ENCODE data around the gene TMEM186.
"Not testable (repeated sequence)": the region's sequence is repeated elsewhere in the genome, so short reads cannot be mapped to it uniquely, and the experiment has no call there.

The TMEM186 gene, protein sequence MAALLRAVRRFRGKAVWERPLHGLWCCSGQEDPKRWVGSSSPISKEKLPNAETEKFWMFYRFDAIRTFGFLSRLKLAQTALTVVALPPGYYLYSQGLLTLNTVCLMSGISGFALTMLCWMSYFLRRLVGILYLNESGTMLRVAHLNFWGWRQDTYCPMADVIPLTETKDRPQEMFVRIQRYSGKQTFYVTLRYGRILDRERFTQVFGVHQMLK

DNA sequence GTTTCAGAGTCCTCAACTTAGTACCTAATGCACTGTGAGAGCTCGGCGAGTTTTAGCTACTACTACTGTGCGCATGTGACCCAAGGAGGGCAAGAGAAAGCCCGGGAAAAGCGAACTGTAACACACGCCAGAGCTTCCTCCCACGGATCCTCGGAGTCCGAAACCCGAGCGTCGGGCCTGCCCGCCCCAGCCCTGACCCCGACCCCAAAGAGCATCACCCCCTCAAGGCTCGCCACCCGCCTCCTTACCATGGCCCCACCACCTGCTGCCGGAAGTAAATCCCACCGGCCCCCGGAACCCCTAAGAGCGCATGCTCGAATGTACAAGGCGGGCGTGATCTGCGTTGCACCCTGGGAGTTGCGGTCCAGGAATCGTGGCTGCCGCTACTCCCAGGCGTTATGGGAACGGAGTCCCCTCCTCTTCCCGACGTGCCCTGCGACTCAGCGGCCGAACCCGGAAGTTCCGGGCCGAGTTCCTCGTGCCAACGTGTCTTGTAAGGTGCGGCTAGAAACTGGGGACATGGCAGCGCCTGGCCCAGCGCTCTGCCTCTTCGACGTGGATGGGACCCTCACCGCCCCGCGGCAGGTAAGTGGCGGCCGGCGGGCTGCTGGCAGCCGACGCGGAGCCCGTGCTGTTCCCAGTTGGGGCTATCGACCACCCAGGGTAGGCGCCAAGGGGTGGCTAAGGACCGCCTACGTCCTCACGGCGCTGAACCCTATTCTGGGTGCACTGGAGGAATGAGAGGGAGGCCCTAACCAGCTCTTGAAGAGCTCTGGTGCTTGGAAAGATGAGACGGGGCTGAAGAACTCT is at the start of gene TMEM186, which contains the start of gene PMM2:
TMEM186 (minus strand) TSS at position 276 of the 810 bp plus-strand sequence; CDS start at position 251, 25 bp downstream.
PMM2 (plus strand) TSS at position 476 of the 810 bp plus-strand sequence; CDS start at position 520, 44 bp downstream.
- DNase-seq = peak; percentile 97

DNA sequence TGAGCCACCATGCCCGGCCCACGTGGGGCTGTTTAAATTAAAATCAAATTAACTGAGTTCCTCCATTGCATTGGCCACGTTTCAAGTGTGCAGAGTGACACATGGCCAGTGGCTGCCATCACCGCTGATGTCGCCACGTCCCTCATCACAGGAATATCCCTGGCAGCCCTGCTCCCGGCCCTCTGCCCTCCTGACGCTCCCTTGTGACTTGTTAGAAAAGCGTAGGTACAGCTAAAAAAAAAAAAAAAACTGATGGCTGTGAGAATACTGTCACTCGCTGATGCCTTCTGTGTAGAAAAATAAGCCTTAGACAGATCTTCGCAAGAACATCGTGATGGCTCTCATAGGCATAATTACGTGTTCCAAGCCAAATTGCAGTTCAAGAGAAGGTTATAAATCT is 49.7 kb upstream of the TMEM186 start:
- DNase-seq = no peak

DNA sequence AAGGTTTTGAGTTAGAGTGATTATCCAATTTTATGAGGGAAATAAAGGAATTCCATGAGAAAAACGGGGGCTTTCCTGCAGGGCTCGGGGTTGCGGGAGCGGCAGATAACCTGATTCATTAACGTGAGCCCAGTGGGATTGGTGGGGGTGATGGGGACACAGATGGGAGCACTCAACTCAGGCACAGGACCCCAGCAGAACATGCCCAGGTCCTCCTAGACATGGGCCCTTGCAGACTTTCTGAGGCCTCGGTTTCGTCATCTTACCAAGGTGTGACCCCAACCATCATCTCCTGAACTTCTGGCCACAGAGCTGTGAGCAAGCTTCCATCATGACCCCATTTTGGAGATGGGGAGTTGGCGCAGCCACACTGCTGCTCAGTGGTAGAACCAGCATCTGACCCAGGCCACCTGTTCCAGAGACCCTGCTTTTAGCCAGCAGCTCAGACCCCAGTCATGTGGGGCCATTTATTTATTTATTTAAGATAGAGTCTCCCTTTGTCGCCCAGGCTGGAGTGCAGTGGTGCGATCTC is 49.0 kb upstream of the TMEM186 start:
- DNase-seq = no peak

DNA sequence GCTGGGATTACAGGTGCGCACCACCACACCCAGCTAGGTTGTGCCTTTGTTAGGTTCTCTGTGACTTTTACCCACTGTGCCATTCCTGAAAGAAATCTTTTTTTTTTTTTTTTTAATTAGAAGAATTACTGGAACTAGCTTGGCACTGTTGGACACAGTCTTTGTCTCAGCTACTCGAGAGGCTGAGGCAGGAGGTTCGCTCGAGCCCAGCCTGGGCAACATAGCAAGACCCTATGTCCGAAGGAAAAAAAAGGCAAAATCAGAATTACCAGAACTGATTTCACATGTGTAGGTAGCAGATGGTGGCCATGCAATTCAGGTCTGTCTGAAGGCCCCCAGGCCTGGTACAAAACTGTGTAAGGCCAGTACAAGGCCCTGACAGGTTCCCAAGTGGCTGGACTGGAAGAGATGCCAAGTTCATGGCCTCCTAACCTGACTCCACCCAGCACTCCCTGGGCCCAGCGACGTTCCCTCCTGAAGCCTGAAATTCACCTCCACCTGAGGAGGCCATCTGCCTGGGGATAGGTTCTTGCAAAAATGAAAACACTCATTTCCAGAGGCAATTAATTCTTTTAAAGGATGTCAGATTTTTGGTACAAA is 48.4 kb upstream of the TMEM186 start:
- no peak for DNase-seq

DNA sequence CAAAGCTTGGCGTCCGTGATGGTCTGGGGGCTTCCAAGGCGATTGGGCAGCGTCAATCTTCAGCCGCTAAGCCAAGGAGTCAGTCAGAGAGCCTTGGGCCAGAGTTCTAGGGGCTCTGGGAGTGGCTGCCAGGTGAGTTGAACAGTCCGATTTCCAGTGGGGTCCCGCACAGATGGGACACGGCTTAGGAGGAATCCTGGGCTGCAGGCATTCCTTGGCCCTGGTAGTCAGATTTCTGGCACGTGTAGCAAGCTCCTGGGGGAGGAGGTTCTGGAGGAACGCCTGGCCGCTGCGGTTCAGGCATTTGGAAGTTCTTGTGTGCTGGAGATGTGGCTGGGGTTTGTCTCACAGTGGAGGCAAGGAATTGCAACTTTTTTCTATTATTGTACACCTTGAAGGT is 45.9 kb upstream of the TMEM186 start:
- not testable (repeated sequence) for DNase-seq

DNA sequence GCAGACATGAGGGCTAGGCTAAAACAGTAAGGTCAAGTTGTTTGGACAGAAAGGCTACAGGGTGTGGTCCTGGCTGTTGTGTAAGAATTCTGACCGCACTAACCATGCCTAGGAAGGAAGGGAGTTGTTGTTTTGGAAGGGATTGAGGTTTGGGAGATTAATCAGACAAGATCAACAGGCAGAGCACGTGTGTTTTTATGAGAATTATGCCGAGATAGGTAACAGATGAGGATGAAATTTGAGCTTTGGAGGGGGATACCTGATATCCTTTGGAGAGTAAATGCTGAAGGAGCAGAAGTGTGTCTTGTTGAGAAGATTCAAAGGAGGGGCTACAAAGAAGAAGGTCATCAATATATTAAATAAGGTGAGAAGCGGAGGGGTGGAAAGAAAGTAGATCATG is 44.6 kb upstream of the TMEM186 start:
- not testable (repeated sequence) for DNase-seq

DNA sequence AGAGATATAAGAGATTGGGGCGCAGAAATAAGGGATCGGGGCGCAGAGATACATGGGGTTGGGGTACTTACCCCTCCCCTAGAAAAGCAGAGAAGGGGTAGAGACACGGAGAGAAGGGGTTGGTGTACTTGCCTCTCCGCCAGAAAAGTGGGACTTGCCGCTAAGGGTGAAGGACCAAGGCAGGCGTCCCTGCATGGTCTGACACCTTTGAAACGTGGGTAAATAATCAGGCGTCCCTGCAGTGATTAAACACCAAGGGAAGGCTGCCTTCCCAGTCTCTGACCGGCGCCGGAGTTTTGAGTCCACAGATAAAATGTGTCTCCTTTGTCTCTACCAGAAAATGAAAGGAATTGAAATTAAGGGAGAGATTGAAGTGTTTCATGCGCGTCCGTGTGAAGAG is 40.2 kb upstream of the TMEM186 start:
- DNase-seq = not testable (repeated sequence)

DNA sequence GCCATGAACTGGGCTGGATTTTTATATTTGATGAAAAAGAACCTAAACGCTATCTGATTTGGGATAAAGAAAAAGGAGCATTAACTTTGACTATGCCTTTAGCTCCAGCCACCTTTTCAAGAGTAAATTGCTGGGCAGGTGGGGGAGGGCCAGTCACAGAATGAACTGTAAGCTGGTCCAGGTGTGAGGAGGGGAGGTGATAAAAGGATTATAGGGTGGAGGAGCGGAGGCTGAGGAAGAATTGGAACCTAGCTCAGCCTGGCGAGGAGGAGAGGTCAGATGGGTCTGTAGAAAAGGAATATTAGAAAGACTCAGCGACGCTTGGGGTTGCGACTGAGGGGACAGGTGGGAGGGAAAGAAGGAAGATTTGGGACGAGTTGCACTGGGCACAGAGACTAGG is 39.4 kb upstream of the TMEM186 start:
- DNase-seq = not testable (repeated sequence)

DNA sequence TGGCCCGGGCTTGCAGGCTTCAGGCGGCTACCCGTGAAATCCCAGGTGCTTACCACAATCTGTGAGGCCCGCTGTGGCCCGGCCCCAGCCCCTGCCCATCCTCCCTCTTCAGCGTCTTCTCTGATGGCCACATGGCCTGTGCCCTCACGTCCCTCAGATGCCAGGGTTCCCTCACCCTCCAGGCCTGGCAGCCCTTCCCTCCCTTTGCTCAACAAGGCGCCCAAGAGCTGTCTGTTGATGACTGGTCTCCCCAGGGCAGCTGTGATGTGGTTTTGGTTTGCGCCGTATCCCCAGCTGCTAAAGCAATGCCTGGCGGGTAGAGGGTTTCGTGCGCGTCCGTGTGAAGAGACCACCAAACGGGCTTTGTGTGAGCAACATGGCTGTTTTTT is 35.3 kb upstream of the TMEM186 start:
- DNase-seq = no peak

DNA sequence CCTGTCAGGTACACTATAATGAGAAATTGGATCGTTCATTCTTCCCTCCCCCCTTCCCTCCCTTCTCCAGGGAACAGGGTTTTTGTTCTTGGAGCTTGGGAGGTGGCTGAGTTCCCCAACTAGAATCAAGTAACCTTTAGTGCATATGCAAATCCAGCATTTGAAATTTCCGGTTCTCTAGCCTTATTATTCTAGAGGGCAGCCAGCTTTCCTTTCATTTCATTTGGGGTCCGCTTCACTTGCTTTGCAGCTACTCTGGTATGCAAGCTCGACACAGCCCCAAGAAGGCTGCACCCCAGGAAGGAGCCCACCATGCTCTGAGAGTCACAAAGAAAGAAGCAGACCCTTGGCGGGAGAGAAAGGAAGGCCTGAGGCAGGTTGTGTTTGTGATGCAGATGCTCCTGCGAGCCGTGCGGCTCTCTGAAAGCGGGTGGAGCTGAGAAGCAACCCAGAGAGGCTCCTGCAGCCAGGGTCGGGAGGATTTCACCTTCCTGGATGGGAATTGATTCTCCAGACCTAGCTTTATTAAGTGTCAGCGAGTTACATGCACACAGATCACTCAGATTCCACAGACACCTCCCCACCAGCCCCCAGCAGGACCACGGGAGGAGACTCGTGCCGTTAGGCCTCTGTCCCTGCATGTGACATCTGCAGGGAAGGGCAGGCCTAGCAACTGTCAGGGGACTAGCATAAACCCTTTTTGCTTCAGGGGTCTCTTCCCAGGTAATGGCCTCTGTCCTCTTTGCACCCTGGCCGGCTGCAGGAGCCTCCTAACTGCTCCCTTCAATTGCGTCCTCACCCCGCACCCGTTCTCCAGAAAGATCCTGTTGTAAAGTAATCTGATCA is 34.7 kb upstream of the TMEM186 start:
- no peak for DNase-seq

DNA sequence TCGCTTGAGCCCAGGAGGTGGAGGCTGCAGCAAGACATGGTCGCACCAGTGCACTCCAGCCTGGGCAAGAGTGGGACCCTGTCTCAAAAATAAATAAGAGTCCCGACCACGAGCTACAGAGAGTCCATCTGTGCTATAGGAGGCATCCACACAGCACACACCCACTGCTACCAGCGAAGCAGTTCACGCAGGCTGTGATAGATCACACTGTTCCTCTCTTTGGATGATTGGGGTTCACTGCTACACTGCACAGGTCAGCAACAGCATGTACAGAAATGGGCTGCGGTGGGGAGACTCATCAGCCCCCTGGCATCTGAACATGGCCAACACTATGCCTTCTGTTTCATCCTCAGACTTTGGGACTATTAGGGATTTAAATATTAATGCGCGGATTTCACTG is 34.0 kb upstream of the TMEM186 start:
- no peak for DNase-seq

DNA sequence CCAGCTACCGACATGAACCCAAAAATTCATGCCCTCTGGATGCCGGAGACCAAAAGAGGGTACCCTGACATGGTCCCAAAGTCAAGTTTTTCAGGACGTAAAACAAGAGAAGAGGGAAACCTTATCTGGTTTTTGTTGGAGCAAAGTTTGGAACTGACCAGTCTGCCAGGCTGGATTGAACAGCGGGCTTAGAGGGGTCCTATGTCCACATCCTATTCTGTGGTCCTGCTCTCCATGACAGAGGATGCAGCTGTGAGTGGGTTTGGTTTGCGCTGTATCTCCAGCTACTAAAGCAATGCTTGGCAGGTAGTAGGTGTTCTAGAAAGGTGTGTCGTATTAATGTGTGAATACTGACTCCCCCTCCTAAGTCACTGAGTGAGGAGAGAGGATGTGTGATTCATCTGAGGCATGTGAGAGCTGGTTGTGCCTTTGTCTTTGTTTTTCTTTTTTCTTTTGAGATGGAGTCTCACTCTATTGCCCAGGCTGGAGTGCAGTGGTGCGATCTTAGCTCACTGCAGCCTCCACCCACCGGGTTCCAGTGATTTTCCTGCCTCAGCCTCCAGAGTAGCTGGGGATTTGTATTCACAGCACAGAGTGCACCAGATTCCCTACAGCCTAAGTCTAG is 31.2 kb upstream of the TMEM186 start:
- DNase-seq = no peak

DNA sequence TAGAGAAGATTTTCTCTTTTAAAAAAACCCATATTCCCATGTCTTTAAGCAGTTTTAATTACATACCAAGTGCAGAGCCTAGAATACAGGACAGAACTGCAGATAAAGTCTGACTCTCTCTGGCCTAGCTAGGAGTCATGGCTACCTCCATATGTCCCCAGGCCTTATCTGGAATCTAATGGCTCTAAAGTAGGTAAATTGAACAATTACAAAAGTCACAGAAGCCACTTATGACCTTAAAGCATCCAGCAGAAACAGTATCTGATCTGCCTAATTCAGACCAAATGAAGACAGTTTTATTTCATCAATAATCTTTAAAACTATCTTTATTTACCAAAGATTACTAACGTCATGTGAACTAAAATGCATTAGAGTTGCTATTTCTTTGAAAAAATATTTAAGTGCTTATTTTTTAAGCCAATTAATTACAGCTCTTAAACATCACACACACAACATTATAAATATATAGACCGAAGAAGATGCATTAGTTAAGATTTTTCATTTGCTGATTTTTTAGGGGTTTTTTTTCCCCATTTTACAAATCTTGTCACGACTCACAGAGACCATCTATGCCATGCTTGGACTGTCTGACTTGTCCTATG is 28.9 kb upstream of the TMEM186 start:
- no peak for DNase-seq

DNA sequence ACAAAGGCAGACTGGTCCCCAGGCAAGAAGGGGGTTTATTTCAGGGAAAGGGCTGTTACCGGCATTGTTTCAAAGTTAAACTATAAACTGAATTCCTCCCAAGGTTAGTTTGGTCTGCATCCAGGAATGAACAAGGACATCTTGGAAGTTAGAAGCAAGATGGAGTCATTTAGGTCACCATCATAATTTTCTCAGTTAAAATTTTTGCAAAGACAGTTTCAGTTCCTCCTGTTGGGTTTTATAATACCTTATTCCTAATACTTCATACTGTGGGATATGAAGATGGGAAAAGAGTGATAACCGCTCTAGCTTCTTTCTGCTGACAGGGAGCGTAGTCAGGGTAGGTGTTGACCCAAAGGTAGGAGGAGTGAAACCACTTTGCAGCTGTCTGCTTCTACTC is 25.0 kb upstream of the TMEM186 start:
- DNase-seq = no peak

DNA sequence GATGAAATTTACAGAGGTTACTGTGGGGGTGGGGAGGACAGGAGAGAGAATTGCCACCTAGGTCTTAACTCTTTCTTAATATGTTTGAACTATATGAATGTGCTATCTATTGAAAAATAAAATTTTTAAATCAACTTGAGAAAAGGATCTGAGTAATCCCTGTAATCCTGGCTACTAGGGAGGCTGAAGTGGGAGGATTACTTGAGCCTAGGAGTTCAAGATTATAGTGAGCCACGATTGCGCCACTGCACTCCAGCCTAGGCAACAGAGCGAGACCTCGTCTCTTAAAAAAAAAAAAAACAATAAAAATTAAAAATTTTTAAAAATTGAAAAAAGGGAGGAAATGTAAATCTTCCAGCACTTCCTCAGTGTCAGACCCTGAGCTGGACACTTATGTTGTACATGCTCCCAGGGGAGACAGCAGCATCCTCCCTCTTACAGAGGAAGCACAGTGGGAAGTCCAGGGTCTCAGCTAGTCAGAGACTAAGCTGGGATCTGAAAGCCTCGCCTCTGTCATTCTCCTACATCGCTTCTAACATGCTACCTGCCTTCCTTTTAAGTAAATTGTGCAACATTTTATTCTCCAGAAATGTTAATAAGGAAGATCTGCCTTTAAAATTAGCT is 22.1 kb upstream of the TMEM186 start:
- no peak for DNase-seq

DNA sequence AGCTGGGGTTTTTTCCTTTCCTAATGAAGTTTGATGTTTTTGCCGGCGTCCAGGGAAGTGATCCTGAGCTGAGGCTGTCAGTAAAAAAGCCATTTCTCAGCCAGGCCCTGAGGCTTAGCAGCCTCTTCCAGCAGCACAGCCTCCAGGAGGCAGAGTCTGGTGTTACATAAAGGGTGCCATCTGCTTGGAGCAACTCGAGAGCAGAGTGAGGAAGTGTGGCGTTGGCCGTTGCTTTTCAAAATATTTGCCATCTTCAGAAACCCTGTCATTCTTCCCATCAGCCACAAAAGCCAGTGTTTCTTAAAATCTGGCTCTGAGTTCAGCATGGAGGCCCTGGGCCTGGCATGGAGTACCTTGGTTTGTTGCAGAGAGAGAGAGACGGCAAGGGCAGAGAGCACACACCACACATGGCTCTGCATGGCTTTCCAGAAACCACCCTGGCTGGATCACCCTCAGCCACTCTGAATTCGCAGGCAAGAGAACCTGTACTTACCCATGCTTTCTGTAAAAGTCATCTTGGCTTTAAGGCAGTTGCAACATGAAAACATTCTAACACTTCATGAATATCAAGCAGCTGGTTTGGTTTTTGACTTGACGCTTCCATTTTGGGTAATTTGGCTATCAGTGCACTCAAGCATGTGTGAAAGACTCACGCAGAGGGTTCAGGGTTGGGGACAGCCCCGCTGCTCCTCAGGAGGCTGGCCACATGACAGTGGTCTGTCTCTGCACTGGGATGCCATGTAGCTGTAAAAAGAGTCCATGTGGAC is 21.2 kb upstream of the TMEM186 start:
- no peak for DNase-seq

DNA sequence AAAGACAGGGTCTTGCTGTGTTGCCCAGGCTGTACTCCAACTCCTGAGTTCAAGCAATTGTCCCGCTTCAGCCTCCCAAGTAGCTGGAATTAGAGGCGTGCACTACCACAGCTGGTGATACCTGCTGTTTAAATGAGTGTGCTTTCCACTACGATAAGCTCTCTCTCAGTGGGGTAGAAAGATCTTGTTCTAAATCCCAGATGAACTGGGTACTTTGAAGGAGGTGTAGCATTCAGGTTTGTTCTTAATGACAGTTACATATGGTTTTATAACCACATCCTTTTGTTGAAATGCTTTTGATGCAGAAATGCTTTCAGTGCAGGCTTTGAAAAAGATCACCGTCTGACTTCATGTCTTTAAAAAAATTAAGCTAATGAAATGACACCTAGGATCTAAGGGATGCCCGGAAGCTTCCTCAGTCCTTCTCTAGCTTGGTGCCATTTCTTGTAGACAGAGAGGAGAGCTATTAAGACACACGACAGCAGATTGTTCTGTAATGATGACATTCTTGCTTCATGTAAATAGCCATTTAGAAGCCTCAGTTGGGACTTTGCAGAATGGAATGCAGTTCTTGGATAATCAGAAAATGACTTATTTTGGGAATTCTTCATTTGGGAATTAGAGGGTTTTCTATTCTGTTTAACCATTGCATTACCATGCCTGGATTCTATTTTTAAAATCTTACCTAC is 19.7 kb upstream of the TMEM186 start:
- no peak for DNase-seq

DNA sequence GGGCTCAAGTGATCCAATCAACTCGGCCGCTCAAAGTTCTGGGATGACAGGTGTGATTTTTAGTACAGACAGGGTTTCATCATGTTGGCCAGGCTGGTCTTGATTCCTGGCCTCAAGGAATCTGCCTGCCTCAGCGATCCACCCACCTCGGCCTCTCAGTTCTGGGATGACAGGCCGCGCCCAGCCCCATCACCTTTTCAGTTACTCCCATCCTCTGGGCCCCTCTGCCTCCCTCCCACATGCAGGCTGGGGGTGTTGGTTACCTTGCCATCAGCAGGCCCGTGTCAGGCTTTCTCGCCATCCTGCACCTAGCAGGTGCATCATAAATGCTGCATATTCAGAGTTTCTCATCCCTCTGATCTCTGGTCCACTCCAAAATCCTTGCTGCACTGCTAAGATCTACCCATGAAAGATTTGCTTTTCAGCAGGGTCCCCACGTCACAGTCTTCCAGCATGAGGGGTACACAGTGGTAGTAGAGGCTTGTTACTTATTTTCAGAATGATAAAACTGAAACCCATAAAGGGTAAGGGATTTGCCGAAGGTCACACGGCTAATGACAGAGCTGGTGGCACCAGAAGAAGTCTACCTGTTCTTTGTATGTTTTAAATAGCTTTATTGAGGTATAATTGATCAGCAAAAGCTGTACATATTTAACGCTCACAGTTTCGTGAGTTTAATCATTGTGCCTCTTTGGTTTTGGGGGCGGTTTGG is 16.8 kb upstream of the TMEM186 start:
- DNase-seq = no peak

DNA sequence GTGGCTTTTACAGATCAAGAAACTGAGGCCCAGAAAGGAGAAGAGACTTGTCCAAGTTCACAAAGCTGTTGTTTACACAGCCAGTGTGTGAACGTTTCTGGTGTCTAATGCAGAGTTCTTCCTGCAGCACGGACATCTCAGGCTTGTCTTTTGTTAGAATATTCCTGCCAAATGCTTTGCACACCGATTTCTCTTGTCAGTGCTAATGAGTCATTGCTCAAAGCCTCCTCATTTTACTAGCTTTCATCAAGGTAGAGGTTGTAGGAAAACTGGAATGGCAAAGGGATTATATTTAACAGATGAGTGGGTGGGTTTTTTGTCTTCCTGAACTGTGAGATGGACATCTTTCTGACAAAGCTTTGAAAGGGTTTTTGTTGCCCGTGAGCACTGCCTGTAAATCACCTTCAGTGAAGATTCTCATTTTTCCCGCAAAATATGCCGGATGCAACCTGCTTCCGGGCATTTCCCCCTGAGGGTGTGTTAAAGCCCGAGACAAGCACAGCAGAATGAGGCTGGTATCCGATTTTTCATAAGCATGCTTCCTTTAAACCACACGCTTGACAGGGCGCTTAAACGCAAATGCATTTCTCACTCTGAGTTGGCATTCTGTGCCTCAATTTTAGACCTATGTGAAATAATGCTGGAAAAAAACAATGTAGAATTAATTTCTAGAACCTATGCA is 14.9 kb upstream of the TMEM186 start:
- no peak for DNase-seq

Measured in stimulated activated naive CD4-positive, alpha-beta T cell treated with Interleukin-2 at 50 U/mL for 16 hours (primary cell).